Measurements from ENCODE around the gene MARCHF3. TPM values are rescaled to one million over a fixed set of nuclear protein-coding genes. Genes with fewer than 3 reads are reported as not detected.

Gene MARCHF3
- total RNA-seq, 1 donor from 2014 or later = 1.5 TPM

- Mint-ChIP-seq H3K4me3 (ENCODE audit: unreplicated experiment) (no peak overlapping the region), H3K9me3 (ENCODE audit: low read depth) (no peaks in the 10 kb centered on the region), H3K4me1 (ENCODE audit: low read depth) (peaks cover 15% of the 10 kb centered on the region), H3K27me3 (ENCODE audit: low read depth) (no peaks in the 10 kb centered on the region), H3K27ac (ENCODE audit: unreplicated experiment) (no peak overlapping the region), H3K36me3 (ENCODE audit: low read depth) (no peaks in the 10 kb centered on the region)
- DNase-seq (ENCODE audit: low spot score) = no peak
- TF ChIP-seq, protein P1, sequence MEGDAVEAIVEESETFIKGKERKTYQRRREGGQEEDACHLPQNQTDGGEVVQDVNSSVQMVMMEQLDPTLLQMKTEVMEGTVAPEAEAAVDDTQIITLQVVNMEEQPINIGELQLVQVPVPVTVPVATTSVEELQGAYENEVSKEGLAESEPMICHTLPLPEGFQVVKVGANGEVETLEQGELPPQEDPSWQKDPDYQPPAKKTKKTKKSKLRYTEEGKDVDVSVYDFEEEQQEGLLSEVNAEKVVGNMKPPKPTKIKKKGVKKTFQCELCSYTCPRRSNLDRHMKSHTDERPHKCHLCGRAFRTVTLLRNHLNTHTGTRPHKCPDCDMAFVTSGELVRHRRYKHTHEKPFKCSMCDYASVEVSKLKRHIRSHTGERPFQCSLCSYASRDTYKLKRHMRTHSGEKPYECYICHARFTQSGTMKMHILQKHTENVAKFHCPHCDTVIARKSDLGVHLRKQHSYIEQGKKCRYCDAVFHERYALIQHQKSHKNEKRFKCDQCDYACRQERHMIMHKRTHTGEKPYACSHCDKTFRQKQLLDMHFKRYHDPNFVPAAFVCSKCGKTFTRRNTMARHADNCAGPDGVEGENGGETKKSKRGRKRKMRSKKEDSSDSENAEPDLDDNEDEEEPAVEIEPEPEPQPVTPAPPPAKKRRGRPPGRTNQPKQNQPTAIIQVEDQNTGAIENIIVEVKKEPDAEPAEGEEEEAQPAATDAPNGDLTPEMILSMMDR (IDR thresholded peaks at IDR 0.05) = no peak
These were observed 148.3 kb downstream of the MARCHF3 start for GRCh38 chr5:126881821-126882600.

DNA sequence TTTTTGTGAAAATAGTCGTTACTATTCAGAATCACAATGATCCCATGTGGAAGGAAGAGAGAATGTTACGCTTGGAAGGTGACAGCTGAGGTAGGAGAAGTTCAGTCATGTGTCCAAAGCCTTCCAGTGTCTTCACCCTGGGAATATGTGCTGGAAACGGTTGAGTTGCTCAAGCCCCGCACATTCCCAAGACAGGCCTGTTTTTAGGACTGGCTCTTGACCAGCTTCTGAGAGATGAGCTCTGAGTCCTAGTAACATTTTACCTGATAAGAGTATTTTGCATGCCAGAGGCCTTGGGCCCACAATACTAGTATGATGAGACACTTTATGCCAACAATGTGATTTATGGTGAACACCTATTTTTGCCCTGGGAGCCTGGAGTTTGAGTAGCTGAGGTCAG lies 151.7 kb downstream of the MARCHF3 start:
- H3K36me3 Mint-ChIP-seq (ENCODE audit: low read depth) = no peaks in the 10 kb centered on the region
- TF ChIP-seq, protein P1 (IDR thresholded peaks at IDR 0.05) = no peak
- peaks cover 22% of the 10 kb centered on the region for H3K4me1 Mint-ChIP-seq (ENCODE audit: low read depth)
- no peak overlapping the region for H3K4me3 Mint-ChIP-seq (ENCODE audit: unreplicated experiment)
- no peaks in the 10 kb centered on the region for H3K9me3 Mint-ChIP-seq (ENCODE audit: low read depth)
- DNase-seq (ENCODE audit: low spot score) = no peak
- no peaks in the 10 kb centered on the region for H3K27me3 Mint-ChIP-seq (ENCODE audit: low read depth)
- H3K27ac Mint-ChIP-seq (ENCODE audit: unreplicated experiment) = no peak overlapping the region

GRCh38 chr5:126878085-126878484 lies 152.3 kb downstream of the MARCHF3 start:
- Mint-ChIP-seq H3K36me3 (ENCODE audit: low read depth) (no peaks in the 10 kb centered on the region), H3K27me3 (ENCODE audit: low read depth) (no peaks in the 10 kb centered on the region), H3K4me1 (ENCODE audit: low read depth) (peaks cover 22% of the 10 kb centered on the region), H3K27ac (ENCODE audit: unreplicated experiment) (no peak overlapping the region), H3K9me3 (ENCODE audit: low read depth) (no peaks in the 10 kb centered on the region), H3K4me3 (ENCODE audit: unreplicated experiment) (no peak overlapping the region)
- TF ChIP-seq, protein P1 (IDR thresholded peaks at IDR 0.05) = no peak
- no peak for DNase-seq (ENCODE audit: low spot score)

- no peak for DNase-seq (ENCODE audit: low spot score)
- no peaks in the 10 kb centered on the region for H3K36me3 Mint-ChIP-seq (ENCODE audit: low read depth)
- no peaks in the 10 kb centered on the region for H3K27me3 Mint-ChIP-seq (ENCODE audit: low read depth)
- H3K4me1 Mint-ChIP-seq (ENCODE audit: low read depth) = peaks cover 22% of the 10 kb centered on the region
- H3K4me3 Mint-ChIP-seq (ENCODE audit: unreplicated experiment) = no peak overlapping the region
- H3K9me3 Mint-ChIP-seq (ENCODE audit: low read depth) = no peaks in the 10 kb centered on the region
- H3K27ac Mint-ChIP-seq (ENCODE audit: unreplicated experiment) = no peak overlapping the region
- TF ChIP-seq, protein P1 (IDR thresholded peaks at IDR 0.05) = no peak
These were observed 152.8 kb downstream of the MARCHF3 start for GRCh38 chr5:126877602-126878001.

DNA sequence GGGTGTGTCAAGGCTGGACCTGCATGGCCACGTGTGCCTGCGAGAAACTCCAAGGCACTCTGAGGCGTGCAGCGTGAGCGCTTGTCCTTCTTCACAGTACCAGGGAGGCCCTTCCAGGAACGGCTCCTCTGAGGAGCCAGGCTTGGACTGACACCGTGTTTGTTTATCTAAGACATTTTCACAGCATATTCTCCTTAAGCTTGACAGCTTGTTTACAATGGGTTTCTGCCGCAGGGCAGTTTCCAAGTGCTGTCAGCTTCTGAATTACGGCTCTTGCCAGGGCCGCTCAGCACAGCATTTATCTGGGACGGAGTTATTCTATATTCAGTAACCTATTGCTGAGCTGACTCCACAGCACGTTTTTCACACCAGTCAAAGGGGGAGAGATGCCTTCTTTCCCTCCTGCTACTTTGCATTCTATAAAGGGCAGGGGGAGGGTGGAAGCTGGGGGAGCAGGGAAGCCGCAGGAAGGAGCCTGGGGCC lies 155.0 kb downstream of the MARCHF3 start:
- TF ChIP-seq, protein P1 (IDR thresholded peaks at IDR 0.05) = no peak
- no peak for DNase-seq (ENCODE audit: low spot score)

More for the DNA sequence above, 155.0 kb downstream of the MARCHF3 start:
- Mint-ChIP-seq H3K36me3 (ENCODE audit: low read depth) (no peaks in the 10 kb centered on the region), H3K9me3 (ENCODE audit: low read depth) (no peaks in the 10 kb centered on the region), H3K27ac (ENCODE audit: unreplicated experiment) (no peak overlapping the region), H3K27me3 (ENCODE audit: low read depth) (no peaks in the 10 kb centered on the region), H3K4me3 (ENCODE audit: unreplicated experiment) (no peak overlapping the region), H3K4me1 (ENCODE audit: low read depth) (peaks cover 22% of the 10 kb centered on the region)

Data from chondrocyte (in vitro differentiated cells).